Activated T-cell treated with anti-CD3 and anti-CD28 coated beads, Interleukin-2, amount 50 U/mL, for 4 hours (primary cell): ENCODE data around the gene CASP9. TPM values are rescaled to one million over a fixed set of nuclear protein-coding genes. Genes with fewer than 3 reads are reported as not detected.
"Not testable (repeated sequence)": the region's sequence is repeated elsewhere in the genome, so short reads cannot be mapped to it uniquely, and the experiment has no call there.

Experiments used
- ATAC-seq, 2 donors: fragments of 200-7000 bp; cut with Tn5 transposase; one replicate each; pipeline ENCODE4 v1.10.0; 2021
- DNase-seq: peaks from one replicate; pipeline ENCODE4 v3.0.0-alpha.2; 2020
- H3K27me3 Mint-ChIP-seq: one replicate; pipeline ENCODE4 v1.8.0; 2021; ENCODE audit warnings: low read depth, mixed read lengths
- H3K36me3 Mint-ChIP-seq: one replicate; pipeline ENCODE4 v1.8.0; 2022; ENCODE audit warnings: mixed read lengths; ENCODE audit not compliant: insufficient read depth
- H3K4me1 Mint-ChIP-seq: one replicate; pipeline ENCODE4 v1.8.0; 2021; ENCODE audit warnings: low read depth, mixed read lengths
- H3K4me3 Mint-ChIP-seq: one replicate; pipeline ENCODE4 v1.8.0; 2021; ENCODE audit warnings: mild to moderate bottlenecking, moderate library complexity, mixed read lengths
- H3K9me3 Mint-ChIP-seq: one replicate; pipeline ENCODE4 v1.8.0; 2021; ENCODE audit warnings: mixed read lengths
- total RNA-seq, 3 donors: library from RNA; stranded (reverse); gene quantifications; one replicate each; pipeline ENCODE4 v1.2.1, GENCODE V29; 2021

CASP9 gene
- total RNA-seq, 3 donors from 2014 or later, result 4.8 to 6.3 (median 6.3) TPM

- no peak for DNase-seq
- Mint-ChIP-seq H3K9me3 (no peaks in the 10 kb centered on the region), H3K36me3 (peaks cover 14% of the 10 kb centered on the region), H3K4me1 (peaks cover 27% of the 10 kb centered on the region), H3K27me3 (no peaks in the 10 kb centered on the region), H3K4me3 (no peak overlapping the region)
- ATAC-seq, result no peak
Observed at GRCh38 chr1:15519625-15520024, 4.4 kb downstream of the CASP9 start.

GRCh38 chr1:15515022-15515663 lies 8.9 kb downstream of the CASP9 start:
- Mint-ChIP-seq H3K9me3 (no peaks in the 10 kb centered on the region), H3K27me3 (no peaks in the 10 kb centered on the region), H3K36me3 (peaks cover 27% of the 10 kb centered on the region), H3K4me1 (peaks cover 17% of the 10 kb centered on the region), H3K4me3 (no peak overlapping the region)
- DNase-seq (no peak), ATAC-seq (no peak)

GRCh38 chr1:15514557-15514956 lies 9.5 kb downstream of the CASP9 start:
- H3K4me3 Mint-ChIP-seq, ATAC-seq, H3K27me3 Mint-ChIP-seq, DNase-seq, H3K9me3 Mint-ChIP-seq: not testable (repeated sequence)
- Mint-ChIP-seq H3K4me1 (peaks cover 17% of the 10 kb centered on the region), H3K36me3 (peaks cover 27% of the 10 kb centered on the region)

GRCh38 chr1:15513919-15514318 lies 10.1 kb downstream of the CASP9 start:
- Mint-ChIP-seq H3K9me3 (no peaks in the 10 kb centered on the region), H3K27me3 (no peaks in the 10 kb centered on the region), H3K36me3 (peaks cover 30% of the 10 kb centered on the region), H3K4me1 (peaks cover 17% of the 10 kb centered on the region), H3K4me3 (no peak overlapping the region)
- ATAC-seq (no peak), DNase-seq (no peak)

- Mint-ChIP-seq H3K36me3 (peaks cover 32% of the 10 kb centered on the region), H3K27me3 (no peaks in the 10 kb centered on the region), H3K9me3 (no peaks in the 10 kb centered on the region), H3K4me3 (no peak overlapping the region), H3K4me1 (peaks cover 15% of the 10 kb centered on the region)
- ATAC-seq, result no peak
- DNase-seq, result no peak
Observed at GRCh38 chr1:15513192-15513591, 10.8 kb downstream of the CASP9 start.

GRCh38 chr1:15510611-15511405 lies 13.2 kb downstream of the CASP9 start:
- no peak for ATAC-seq
- Mint-ChIP-seq H3K9me3 (no peaks in the 10 kb centered on the region), H3K4me3 (no peak overlapping the region), H3K4me1 (peaks cover 15% of the 10 kb centered on the region), H3K27me3 (no peaks in the 10 kb centered on the region), H3K36me3 (peaks cover 20% of the 10 kb centered on the region)
- DNase-seq, result no peak

GRCh38 chr1:15509586-15509985 lies 14.4 kb downstream of the CASP9 start:
- DNase-seq (no peak), ATAC-seq (no peak)
- Mint-ChIP-seq H3K4me1 (peaks cover 6% of the 10 kb centered on the region), H3K9me3 (no peaks in the 10 kb centered on the region), H3K36me3 (peaks cover 20% of the 10 kb centered on the region), H3K27me3 (no peaks in the 10 kb centered on the region), H3K4me3 (no peak overlapping the region)

- Mint-ChIP-seq H3K36me3 (peaks cover 16% of the 10 kb centered on the region), H3K9me3 (no peaks in the 10 kb centered on the region), H3K27me3 (no peaks in the 10 kb centered on the region), H3K4me3 (no peak overlapping the region), H3K4me1 (peaks cover 2% of the 10 kb centered on the region)
- ATAC-seq (no peak), DNase-seq (no peak)
Observed at GRCh38 chr1:15508700-15509487, 15.1 kb downstream of the CASP9 start.

GRCh38 chr1:15507278-15507677 lies 16.7 kb downstream of the CASP9 start:
- Mint-ChIP-seq H3K27me3 (no peaks in the 10 kb centered on the region), H3K4me1 (no peaks in the 10 kb centered on the region), H3K36me3 (peaks cover 14% of the 10 kb centered on the region), H3K4me3 (no peak overlapping the region), H3K9me3 (no peaks in the 10 kb centered on the region)
- DNase-seq (no peak), ATAC-seq (no peak)

- no peak for DNase-seq
- no peaks in the 10 kb centered on the region for H3K9me3 Mint-ChIP-seq
- ATAC-seq, result no peak
- H3K36me3 Mint-ChIP-seq, result peaks cover 12% of the 10 kb centered on the region
- H3K4me1 Mint-ChIP-seq, result no peaks in the 10 kb centered on the region
- H3K27me3 Mint-ChIP-seq, result no peaks in the 10 kb centered on the region
- H3K4me3 Mint-ChIP-seq, result no peak overlapping the region
Observed at GRCh38 chr1:15506831-15507230, 17.2 kb downstream of the CASP9 start.

- Mint-ChIP-seq H3K36me3 (peaks cover 7% of the 10 kb centered on the region), H3K4me3 (no peak overlapping the region), H3K4me1 (no peaks in the 10 kb centered on the region), H3K27me3 (no peaks in the 10 kb centered on the region), H3K9me3 (no peaks in the 10 kb centered on the region)
- no peak for ATAC-seq
- DNase-seq, result no peak
Observed at GRCh38 chr1:15504436-15504835, 19.6 kb downstream of the CASP9 start.

GRCh38 chr1:15501208-15502032 lies 22.6 kb downstream of the CASP9 start:
- DNase-seq, result peak; percentile 35
- Mint-ChIP-seq H3K4me1 (no peaks in the 10 kb centered on the region), H3K9me3 (no peaks in the 10 kb centered on the region), H3K27me3 (no peaks in the 10 kb centered on the region), H3K36me3 (peaks cover 4% of the 10 kb centered on the region), H3K4me3 (no peak overlapping the region)
- peak; percentile 57 to 69 for ATAC-seq

- Mint-ChIP-seq H3K27me3 (no peaks in the 10 kb centered on the region), H3K36me3 (peaks cover 9% of the 10 kb centered on the region), H3K4me3 (no peak overlapping the region), H3K4me1 (no peaks in the 10 kb centered on the region), H3K9me3 (no peaks in the 10 kb centered on the region)
- no peak for DNase-seq
- ATAC-seq, result no peak
Observed at GRCh38 chr1:15500184-15501178, 23.5 kb downstream of the CASP9 start.
